Sigmoid colon (tissue), 7 donors: ENCODE results near the gene CRB3. TPM values are rescaled to one million over a fixed set of nuclear protein-coding genes. Genes with fewer than 3 reads are reported as not detected.

Experiments used
- DNase-seq: peaks from one replicate; pipeline ENCODE4 v3.0.0-alpha.2; 2019
- H3K27ac ChIP-seq, 4 donors: fragments of 200-600 bp; sonication (generic); one replicate each; pipeline ENCODE4 v1.5.1; 2016 to 2019; ENCODE audit warnings: mild to moderate bottlenecking in 1 of 4
- H3K27me3 ChIP-seq, 3 donors: fragments of 200-600 bp; sonication (generic); one replicate each; pipeline ENCODE4 v1.5.1; 2019; ENCODE audit warnings: mild to moderate bottlenecking in 1 of 3
- H3K36me3 ChIP-seq, 4 donors: fragments of 200-600 bp; sonication (generic); one replicate each; pipeline ENCODE4 v1.5.1; 2016 to 2019
- H3K4me1 ChIP-seq, 4 donors: fragments of 200-600 bp; sonication (generic); one replicate each; pipeline ENCODE4 v1.5.1; 2017 to 2019
- H3K4me3 ChIP-seq, 4 donors: fragments of 200-600 bp; sonication (generic); one replicate each; pipeline ENCODE4 v1.5.1; 2017 to 2019; ENCODE audit warnings: mild to moderate bottlenecking in 2 of 4, moderate library complexity in 1 of 4
- H3K9me3 ChIP-seq, 4 donors: fragments of 200-600 bp in 3 of 4; sonication (generic) in 3 of 4; one replicate each; pipeline versions ENCODE4 v1.5.1 to v1.6.1; 2013 to 2019
- EP300 ChIP-seq, 4 donors: sonication (generic); formaldehyde crosslinking; IDR thresholded peaks; one replicate each; pipeline ENCODE4 v1.6.1; 2017; ENCODE audit warnings: antibody characterized with exemption in 4 of 4
- POLR2A ChIP-seq, 2 donors: fragments of 450-650 bp; IDR thresholded peaks; one replicate each; pipeline ENCODE4 v1.6.1; 2016; ENCODE audit warnings: antibody characterized with exemption in 2 of 2, mild to moderate bottlenecking in 2 of 2, moderate library complexity in 2 of 2
- POLR2AphosphoS5 ChIP-seq, 4 donors: sonication (generic); formaldehyde crosslinking; IDR thresholded peaks; one replicate each; pipeline ENCODE4 v1.6.1; 2017; ENCODE audit warnings: antibody characterized with exemption in 4 of 4
- WGBS, 2 donors: extraction: QIAGEN DNeasy Blood & Tissue Kit; methylation state at CpG; one replicate each; pipeline ENCODE4 v1.1.7; 2013; 5-methylcytosine and 5-hydroxymethylcytosine counted together
- intact Hi-C: fragments of 100-400 bp; cut with DNase I; formaldehyde crosslinking; loops from one replicate; pipeline ENCODE4 v1.15.1; 2023
- polyA plus RNA-seq, 3 donors: library from polyadenylated mRNA; stranded (reverse); fragments of 200-250 nt; gene quantifications; one replicate each; pipeline ENCODE4 v1.2.3, GENCODE V29; 2013
- total RNA-seq, 4 donors: library from RNA; depleted of rRNA; stranded (reverse); fragments of >200 nt; gene quantifications; one replicate each; pipeline ENCODE4 v1.1.0, GENCODE V29; 2016
- TF ChIP-seq, protein P1 (sequence below), 4 experiments: fragments of 450-650 bp in 3 of 4; fragments of 200-600 bp in 1 of 4; IDR thresholded peaks; one replicate each; pipeline ENCODE4 v1.5.1; 2016 to 2019; ENCODE audit warnings: antibody characterized with exemption in 4 of 4, mild to moderate bottlenecking in 3 of 4, moderate library complexity in 2 of 4
- donor health status: healthy with polysubstance abuse.
- donor health status: Bipolar disorder and iron deficiency.
- donor health status: healthy.

Gene CRB3
- total and polyA plus RNA-seq, 7 donors: 0.36 to 202 (median 35.9) TPM; not detected in 1

DNA sequence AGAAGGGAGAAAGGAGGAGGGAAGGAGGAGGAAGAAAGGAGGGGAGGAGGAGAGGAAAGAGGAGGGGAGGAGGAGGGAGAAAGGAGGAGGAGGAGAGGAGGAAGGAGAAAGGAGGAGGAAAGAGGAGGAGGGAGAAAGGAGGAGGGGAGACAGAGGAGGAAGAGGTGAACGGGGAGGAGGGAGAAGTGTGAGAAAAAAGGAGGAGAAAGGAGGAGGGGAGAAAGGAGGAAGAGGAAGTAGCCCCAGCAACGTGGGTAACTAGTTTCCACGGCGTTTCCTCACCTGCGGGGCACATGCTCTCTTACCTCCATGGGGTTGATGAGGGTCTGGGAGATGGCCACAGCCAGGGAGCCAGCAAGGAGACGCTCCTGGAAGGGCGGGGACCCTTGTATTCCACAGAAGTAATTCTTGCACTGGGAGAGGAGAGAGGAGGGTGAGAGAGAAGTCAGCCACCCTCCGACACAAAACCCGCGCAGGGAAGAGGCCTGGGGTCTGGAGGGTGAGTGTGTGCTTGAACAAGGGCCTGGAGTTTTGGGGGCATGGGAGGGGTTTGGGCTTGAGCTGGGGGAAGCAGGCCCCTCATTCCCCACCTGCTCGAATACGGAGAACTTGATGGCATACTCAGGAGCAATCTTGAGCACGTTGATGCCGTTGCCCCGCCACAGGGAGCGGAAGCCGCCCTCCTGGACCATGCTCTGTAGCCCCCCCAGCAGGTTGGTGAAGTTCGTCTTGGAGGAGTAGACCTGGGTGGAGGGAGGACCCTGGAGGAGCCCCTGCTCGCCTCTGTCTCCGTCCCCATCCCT, 34.5 kb upstream of the CRB3 start:
- H3K27ac ChIP-seq: no peak overlapping the region
- no peaks in the 10 kb centered on the region for H3K27me3 ChIP-seq
- no peak for DNase-seq
- intact Hi-C loops: loop anchor here (5.0 kb wide), 1 partner anchor 57 kb away; the partner anchor contains the start of gene ALKBH7
- H3K36me3 ChIP-seq: no peaks in the 10 kb centered on the region
- no peak overlapping the region for H3K4me3 ChIP-seq
- no peaks in the 10 kb centered on the region for H3K9me3 ChIP-seq
- 57 to 63% methylated on average over 20 of the region's 20 CpGs for WGBS, 2 donors
- TF ChIP-seq EP300 (IDR thresholded peaks at IDR 0.05) (no peak), POLR2AphosphoS5 (IDR thresholded peaks at IDR 0.05) (no peak), POLR2A (IDR thresholded peaks at IDR 0.05) (no peak)
- TF ChIP-seq, protein P1, sequence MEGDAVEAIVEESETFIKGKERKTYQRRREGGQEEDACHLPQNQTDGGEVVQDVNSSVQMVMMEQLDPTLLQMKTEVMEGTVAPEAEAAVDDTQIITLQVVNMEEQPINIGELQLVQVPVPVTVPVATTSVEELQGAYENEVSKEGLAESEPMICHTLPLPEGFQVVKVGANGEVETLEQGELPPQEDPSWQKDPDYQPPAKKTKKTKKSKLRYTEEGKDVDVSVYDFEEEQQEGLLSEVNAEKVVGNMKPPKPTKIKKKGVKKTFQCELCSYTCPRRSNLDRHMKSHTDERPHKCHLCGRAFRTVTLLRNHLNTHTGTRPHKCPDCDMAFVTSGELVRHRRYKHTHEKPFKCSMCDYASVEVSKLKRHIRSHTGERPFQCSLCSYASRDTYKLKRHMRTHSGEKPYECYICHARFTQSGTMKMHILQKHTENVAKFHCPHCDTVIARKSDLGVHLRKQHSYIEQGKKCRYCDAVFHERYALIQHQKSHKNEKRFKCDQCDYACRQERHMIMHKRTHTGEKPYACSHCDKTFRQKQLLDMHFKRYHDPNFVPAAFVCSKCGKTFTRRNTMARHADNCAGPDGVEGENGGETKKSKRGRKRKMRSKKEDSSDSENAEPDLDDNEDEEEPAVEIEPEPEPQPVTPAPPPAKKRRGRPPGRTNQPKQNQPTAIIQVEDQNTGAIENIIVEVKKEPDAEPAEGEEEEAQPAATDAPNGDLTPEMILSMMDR (IDR thresholded peaks at IDR 0.05): no peak
- peaks cover 0 to 7% (median 5%) of the 10 kb centered on the region in 4 donors for H3K4me1 ChIP-seq

DNA sequence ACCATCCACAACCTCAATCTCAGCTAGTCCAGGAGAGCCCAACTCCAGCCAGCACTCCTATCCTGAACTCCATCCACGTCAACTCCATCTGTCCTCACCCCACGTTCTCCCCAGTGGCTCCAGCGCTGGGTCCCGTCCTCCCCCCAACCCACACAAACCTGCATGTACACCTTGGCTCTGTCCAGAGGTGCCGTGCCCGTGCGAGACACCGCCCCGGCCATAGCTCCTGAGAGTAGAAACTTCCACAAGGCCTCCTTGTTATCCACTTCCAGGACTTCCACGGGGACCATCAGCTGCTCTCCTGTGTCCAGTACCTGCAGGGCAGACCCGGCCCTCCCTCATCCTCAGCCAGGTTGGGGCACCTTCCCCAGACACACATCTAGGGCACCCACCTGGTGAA, 32.2 kb upstream of the CRB3 start:
- intact Hi-C loops: no loop called here
- TF ChIP-seq, protein P1 (IDR thresholded peaks at IDR 0.05): no peak
- TF ChIP-seq POLR2AphosphoS5 (IDR thresholded peaks at IDR 0.05) (no peak), POLR2A (IDR thresholded peaks at IDR 0.05) (no peak), EP300 (IDR thresholded peaks at IDR 0.05) (no peak)

DNA sequence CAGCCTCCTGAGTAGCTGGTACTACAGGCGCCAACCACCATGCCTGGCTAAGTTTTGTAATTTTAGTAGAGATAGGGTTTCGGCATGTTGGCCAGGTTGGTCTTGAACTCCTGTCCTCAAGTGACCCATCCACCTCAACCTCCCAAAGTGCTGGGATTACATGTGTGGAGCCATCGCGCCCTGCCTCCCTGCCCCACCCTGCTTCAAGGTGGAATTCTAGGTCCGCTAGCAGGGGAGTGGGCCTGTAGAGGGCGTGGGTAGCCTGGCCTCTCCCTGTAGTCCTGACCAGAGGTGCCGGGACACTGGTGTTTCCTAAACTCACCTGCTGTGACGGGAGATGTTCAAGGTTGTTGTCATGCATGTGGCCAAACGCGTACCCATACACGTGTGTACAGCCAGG, 30.9 kb upstream of the CRB3 start:
- Histone ChIP-seq H3K27ac (no peak overlapping the region), H3K36me3 (peaks cover 0 to 3% (median 0%) of the 10 kb centered on the region in 4 donors), H3K9me3 (no peaks in the 10 kb centered on the region), H3K27me3 (no peaks in the 10 kb centered on the region), H3K4me3 (no peak overlapping the region), H3K4me1 (no peaks in the 10 kb centered on the region)
- DNase-seq: no peak
- TF ChIP-seq POLR2A (IDR thresholded peaks at IDR 0.05): no peak
- TF ChIP-seq EP300 (IDR thresholded peaks at IDR 0.05): no peak
- TF ChIP-seq, protein P1 (IDR thresholded peaks at IDR 0.05): no peak
- no peak for TF ChIP-seq POLR2AphosphoS5 (IDR thresholded peaks at IDR 0.05)
- WGBS, 2 donors: 91 to 92% methylated on average over 11 of the region's 11 CpGs
- intact Hi-C loops: no loop called here

More for the DNA sequence above, 32.2 kb upstream of the CRB3 start:
- Histone ChIP-seq H3K27me3 (no peaks in the 10 kb centered on the region), H3K9me3 (no peaks in the 10 kb centered on the region), H3K4me1 (no peaks in the 10 kb centered on the region), H3K27ac (no peak overlapping the region), H3K36me3 (peaks cover 0 to 3% (median 0%) of the 10 kb centered on the region in 4 donors), H3K4me3 (no peak overlapping the region)
- 90 to 94% methylated on average over 11 of the region's 11 CpGs for WGBS, 2 donors
- no peak for DNase-seq

DNA sequence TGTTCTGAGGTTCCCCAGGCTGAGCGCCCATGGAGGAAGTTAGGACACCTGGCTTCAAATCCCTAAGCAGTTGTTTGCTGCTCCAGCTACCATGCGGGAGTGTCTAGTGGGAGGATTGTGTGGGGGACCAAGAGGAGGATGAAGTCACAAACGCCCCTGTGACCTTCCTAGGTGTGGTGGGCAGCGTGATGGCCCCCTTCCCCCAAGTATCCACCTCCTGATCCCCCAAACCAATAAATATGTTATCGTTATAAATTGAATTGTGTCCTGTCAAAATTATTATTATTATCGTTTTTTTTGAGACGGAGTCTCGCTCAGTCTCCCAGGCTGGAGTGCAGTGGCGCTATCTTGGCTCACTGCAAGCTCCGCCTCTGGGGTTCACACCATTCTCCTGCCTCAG, 30.4 kb upstream of the CRB3 start, which contains the start of gene SLC25A41:
TSS of gene SLC25A41 (minus strand) at position 101 of the 400 bp plus-strand sequence. CDS start at position 31, 70 bp downstream.
- DNase-seq: no peak
- Histone ChIP-seq H3K36me3 (peaks cover 0 to 3% (median 0%) of the 10 kb centered on the region in 4 donors), H3K4me3 (no peak within 1 kb of the TSS), H3K9me3 (no peaks in the 10 kb centered on the region), H3K27me3 (no peaks in the 10 kb centered on the region), H3K4me1 (no peaks in the 10 kb centered on the region), H3K27ac (no peak within 1 kb of the TSS)
- WGBS, 2 donors: 90 to 91% methylated on average over 10 of the region's 10 CpGs
- TF ChIP-seq, protein P1 (IDR thresholded peaks at IDR 0.05): no peak
- TF ChIP-seq EP300 (IDR thresholded peaks at IDR 0.05): no peak
- intact Hi-C loops: no loop called here
